GM23338 (cell line): ENCODE measurements around the gene HIVEP3. TPM values are rescaled to one million over a fixed set of nuclear protein-coding genes. Genes with fewer than 3 reads are reported as not detected.

ENCODE experiments used
- ATAC-seq: fragments of 200-7000 bp; cut with Tn5 transposase; 3 replicates; pipeline ENCODE4 v1.9.1; 2020
- DNase-seq: peaks from one replicate; pipeline ENCODE4 v3.0.0-alpha.2; 2015; ENCODE audit warnings: low spot score
- H2AFZ ChIP-seq: fragments of 200-600 bp; sonication (generic); 2 replicates; pipeline ENCODE4 v1.8.0; 2016; ENCODE audit warnings: antibody characterized with exemption, mild to moderate bottlenecking, moderate library complexity
- H3F3A ChIP-seq: fragments of 200-600 bp; sonication (generic); replicated peaks from 2 replicates; pipeline ENCODE4 v1.8.0; 2017; ENCODE audit warnings: antibody characterized with exemption, mixed run types, low read depth
- H3K27ac ChIP-seq: fragments of 200-600 bp; sonication (generic); 2 replicates; pipeline ENCODE4 v1.6.1; 2016; ENCODE audit warnings: low read depth
- H3K27me3 ChIP-seq: fragments of 200-600 bp; sonication (generic); 2 replicates; pipeline ENCODE4 v1.8.0; 2016; ENCODE audit warnings: mild to moderate bottlenecking, mixed run types, moderate library complexity; ENCODE audit not compliant: insufficient read depth
- H3K36me3 ChIP-seq: fragments of 200-600 bp; sonication (generic); 2 replicates; pipeline ENCODE4 v1.8.0; 2016; ENCODE audit warnings: mild to moderate bottlenecking; ENCODE audit not compliant: insufficient read depth
- H3K4me1 ChIP-seq: fragments of 200-600 bp; sonication (generic); 2 replicates; pipeline ENCODE4 v1.8.0; 2016; ENCODE audit warnings: mild to moderate bottlenecking, moderate library complexity; ENCODE audit not compliant: insufficient read depth
- H3K4me2 ChIP-seq: fragments of 200-600 bp; sonication (generic); 2 replicates; pipeline ENCODE4 v1.7.1; 2017; ENCODE audit warnings: mixed run types
- H3K4me3 ChIP-seq: fragments of 200-600 bp; sonication (generic); 2 replicates; pipeline ENCODE4 v1.6.1; 2016; ENCODE audit warnings: mixed run types
- H3K79me2 ChIP-seq: fragments of 200-600 bp; sonication (generic); replicated peaks from 2 replicates; pipeline ENCODE4 v1.8.0; 2017; ENCODE audit warnings: mild to moderate bottlenecking; ENCODE audit not compliant: insufficient read depth
- H3K9me2 ChIP-seq: fragments of 200-600 bp; sonication (generic); 2 replicates; pipeline ENCODE4 v1.8.0; 2017; ENCODE audit not compliant: insufficient read depth
- H4K20me1 ChIP-seq: fragments of 200-600 bp; sonication (generic); replicated peaks from 2 replicates; pipeline ENCODE4 v1.8.0; 2017; ENCODE audit warnings: mild to moderate bottlenecking; ENCODE audit not compliant: insufficient read depth
- H3K27ac Mint-ChIP-seq: 2 replicates; pipeline ENCODE4 v1.8.0; 2020; ENCODE audit warnings: inconsistent platforms, mild to moderate bottlenecking, moderate library complexity, mixed read lengths
- H3K27me3 Mint-ChIP-seq: 3 replicates; pipeline ENCODE4 v1.8.0; 2022; ENCODE audit warnings: low read depth, mild to moderate bottlenecking, moderate library complexity, mixed read lengths, inconsistent platforms; ENCODE audit not compliant: insufficient read depth, poor library complexity
- H3K36me3 Mint-ChIP-seq: 3 replicates; pipeline ENCODE4 v1.8.0; 2021; ENCODE audit warnings: low read depth, mild to moderate bottlenecking, inconsistent platforms, moderate library complexity, mixed read lengths
- H3K4me1 Mint-ChIP-seq: 3 replicates; pipeline ENCODE4 v1.8.0; 2020; ENCODE audit warnings: mild to moderate bottlenecking, inconsistent platforms, mixed read lengths
- H3K4me3 Mint-ChIP-seq: 3 replicates; pipeline ENCODE4 v1.8.0; 2021; ENCODE audit warnings: moderate library complexity, mild to moderate bottlenecking, inconsistent platforms, mixed read lengths
- H3K9me3 Mint-ChIP-seq: 3 replicates; pipeline ENCODE4 v1.8.0; 2020; ENCODE audit warnings: moderate library complexity, mild to moderate bottlenecking, inconsistent platforms, mixed read lengths
- CREB1 ChIP-seq: fragments of 250-450 bp; sonication (Bioruptor Pico); IDR thresholded peaks from 2 replicates; pipeline ENCODE4 v1.5.0; 2020; ENCODE audit warnings: low read depth, mild to moderate bottlenecking, moderate library complexity
- EZH2 ChIP-seq: fragments of 200-600 bp; sonication (generic); IDR thresholded peaks from one replicate; pipeline ENCODE4 v1.8.0; 2017; ENCODE audit warnings: antibody characterized with exemption, mild to moderate bottlenecking, low read depth; ENCODE audit not compliant: unreplicated experiment
- EZH2phosphoT487 ChIP-seq: fragments of 200-600 bp; sonication (generic); IDR thresholded peaks from one replicate; pipeline ENCODE4 v1.8.1; 2018; ENCODE audit warnings: antibody characterized with exemption; ENCODE audit not compliant: unreplicated experiment
- JUNB ChIP-seq: IDR thresholded peaks from one replicate; pipeline ENCODE4 v1.6.1; 2016; ENCODE audit warnings: antibody characterized with exemption; ENCODE audit not compliant: unreplicated experiment
- POLR2AphosphoS5 ChIP-seq: IDR thresholded peaks from 2 replicates; pipeline ENCODE4 v1.6.1; 2016; ENCODE audit warnings: antibody characterized with exemption, low read depth
- STAT1 ChIP-seq: IDR thresholded peaks from one replicate; pipeline ENCODE4 v1.6.1; 2016; ENCODE audit warnings: antibody characterized with exemption; ENCODE audit not compliant: unreplicated experiment
- ZNF114 ChIP-seq: fragments of 250-450 bp; sonication (Bioruptor Pico); IDR thresholded peaks from 2 replicates; pipeline ENCODE4 v1.5.0; 2020; ENCODE audit warnings: mild to moderate bottlenecking, moderate library complexity
- polyA plus RNA-seq: library from polyadenylated mRNA; unstranded; fragments of >200 nt; fragmentation: Nextera tagmentation; extraction: Ambion mirVana; gene quantifications from 2 replicates; pipeline ENCODE4 v1.2.1, GENCODE V29; 2016
- total RNA-seq: library from RNA; depleted of rRNA; stranded (reverse); fragments of >200 nt; shearing (Covaris generic); gene quantifications from 2 replicates; pipeline ENCODE4 v1.2.3, GENCODE V29; 2014
- TF ChIP-seq, protein P1 (sequence below): fragments of 250-450 bp; sonication (Bioruptor Pico); IDR thresholded peaks from 2 replicates; pipeline ENCODE4 v1.5.0; 2020; ENCODE audit warnings: mild to moderate bottlenecking, moderate library complexity
- TF ChIP-seq, protein P2 (sequence below), 2 experiments: fragments of 200-600 bp in 1 of 2; sonication (generic) in 1 of 2; conservative IDR thresholded peaks; 2 replicates each; pipeline versions ENCODE4 v1.5.1 to v1.6.1; 2016 to 2017; ENCODE audit warnings: antibody characterized with exemption in 2 of 2, low read depth in 2 of 2, mild to moderate bottlenecking in 2 of 2, moderate library complexity in 1 of 2

HIVEP3 gene
- total and polyA plus RNA-seq, 2 experiments from 2014 or later: 0.14 to 0.24 TPM

DNA sequence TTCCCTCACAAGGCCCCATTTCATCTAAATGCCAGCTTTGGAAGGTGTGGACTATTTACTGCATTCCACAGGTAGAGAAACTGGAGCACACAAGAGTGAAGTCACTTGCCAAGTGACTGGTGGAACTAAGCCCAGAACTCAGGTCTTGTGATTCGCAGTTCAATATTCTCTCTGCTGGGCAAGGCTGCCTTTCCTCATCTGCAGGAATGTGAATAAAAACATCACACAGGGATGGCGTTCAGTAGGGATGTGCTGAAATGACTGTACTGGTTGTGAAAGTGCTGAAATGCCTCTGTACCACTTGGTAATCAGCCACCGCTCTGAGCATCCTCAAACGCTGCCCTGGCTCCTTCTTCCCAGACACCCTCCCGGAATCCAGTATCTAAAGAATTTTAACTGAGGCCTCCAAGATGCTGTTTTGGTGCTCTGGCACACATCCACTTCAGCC lies 145.6 kb downstream of the HIVEP3 start (continued):
- TF ChIP-seq, protein P1, sequence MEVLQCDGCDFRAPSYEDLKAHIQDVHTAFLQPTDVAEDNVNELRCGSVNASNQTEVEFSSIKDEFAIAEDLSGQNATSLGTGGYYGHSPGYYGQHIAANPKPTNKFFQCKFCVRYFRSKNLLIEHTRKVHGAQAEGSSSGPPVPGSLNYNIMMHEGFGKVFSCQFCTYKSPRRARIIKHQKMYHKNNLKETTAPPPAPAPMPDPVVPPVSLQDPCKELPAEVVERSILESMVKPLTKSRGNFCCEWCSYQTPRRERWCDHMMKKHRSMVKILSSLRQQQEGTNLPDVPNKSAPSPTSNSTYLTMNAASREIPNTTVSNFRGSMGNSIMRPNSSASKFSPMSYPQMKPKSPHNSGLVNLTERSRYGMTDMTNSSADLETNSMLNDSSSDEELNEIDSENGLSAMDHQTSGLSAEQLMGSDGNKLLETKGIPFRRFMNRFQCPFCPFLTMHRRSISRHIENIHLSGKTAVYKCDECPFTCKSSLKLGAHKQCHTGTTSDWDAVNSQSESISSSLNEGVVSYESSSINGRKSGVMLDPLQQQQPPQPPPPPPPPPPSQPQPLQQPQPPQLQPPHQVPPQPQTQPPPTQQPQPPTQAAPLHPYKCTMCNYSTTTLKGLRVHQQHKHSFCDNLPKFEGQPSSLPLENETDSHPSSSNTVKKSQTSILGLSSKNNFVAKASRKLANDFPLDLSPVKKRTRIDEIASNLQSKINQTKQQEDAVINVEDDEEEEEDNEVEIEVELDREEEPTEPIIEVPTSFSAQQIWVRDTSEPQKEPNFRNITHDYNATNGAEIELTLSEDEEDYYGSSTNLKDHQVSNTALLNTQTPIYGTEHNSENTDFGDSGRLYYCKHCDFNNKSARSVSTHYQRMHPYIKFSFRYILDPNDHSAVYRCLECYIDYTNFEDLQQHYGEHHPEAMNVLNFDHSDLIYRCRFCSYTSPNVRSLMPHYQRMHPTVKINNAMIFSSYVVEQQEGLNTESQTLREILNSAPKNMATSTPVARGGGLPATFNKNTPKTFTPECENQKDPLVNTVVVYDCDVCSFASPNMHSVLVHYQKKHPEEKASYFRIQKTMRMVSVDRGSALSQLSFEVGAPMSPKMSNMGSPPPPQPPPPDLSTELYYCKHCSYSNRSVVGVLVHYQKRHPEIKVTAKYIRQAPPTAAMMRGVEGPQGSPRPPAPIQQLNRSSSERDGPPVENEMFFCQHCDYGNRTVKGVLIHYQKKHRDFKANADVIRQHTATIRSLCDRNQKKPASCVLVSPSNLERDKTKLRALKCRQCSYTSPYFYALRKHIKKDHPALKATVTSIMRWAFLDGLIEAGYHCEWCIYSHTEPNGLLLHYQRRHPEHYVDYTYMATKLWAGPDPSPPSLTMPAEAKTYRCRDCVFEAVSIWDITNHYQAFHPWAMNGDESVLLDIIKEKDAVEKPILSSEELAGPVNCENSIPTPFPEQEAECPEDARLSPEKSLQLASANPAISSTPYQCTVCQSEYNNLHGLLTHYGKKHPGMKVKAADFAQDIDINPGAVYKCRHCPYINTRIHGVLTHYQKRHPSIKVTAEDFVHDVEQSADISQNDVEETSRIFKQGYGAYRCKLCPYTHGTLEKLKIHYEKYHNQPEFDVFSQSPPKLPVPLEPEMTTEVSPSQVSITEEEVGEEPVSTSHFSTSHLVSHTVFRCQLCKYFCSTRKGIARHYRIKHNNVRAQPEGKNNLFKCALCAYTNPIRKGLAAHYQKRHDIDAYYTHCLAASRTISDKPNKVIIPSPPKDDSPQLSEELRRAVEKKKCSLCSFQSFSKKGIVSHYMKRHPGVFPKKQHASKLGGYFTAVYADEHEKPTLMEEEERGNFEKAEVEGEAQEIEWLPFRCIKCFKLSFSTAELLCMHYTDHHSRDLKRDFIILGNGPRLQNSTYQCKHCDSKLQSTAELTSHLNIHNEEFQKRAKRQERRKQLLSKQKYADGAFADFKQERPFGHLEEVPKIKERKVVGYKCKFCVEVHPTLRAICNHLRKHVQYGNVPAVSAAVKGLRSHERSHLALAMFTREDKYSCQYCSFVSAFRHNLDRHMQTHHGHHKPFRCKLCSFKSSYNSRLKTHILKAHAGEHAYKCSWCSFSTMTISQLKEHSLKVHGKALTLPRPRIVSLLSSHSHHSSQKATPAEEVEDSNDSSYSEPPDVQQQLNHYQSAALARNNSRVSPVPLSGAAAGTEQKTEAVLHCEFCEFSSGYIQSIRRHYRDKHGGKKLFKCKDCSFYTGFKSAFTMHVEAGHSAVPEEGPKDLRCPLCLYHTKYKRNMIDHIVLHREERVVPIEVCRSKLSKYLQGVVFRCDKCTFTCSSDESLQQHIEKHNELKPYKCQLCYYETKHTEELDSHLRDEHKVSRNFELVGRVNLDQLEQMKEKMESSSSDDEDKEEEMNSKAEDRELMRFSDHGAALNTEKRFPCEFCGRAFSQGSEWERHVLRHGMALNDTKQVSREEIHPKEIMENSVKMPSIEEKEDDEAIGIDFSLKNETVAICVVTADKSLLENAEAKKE: no peak

DNA sequence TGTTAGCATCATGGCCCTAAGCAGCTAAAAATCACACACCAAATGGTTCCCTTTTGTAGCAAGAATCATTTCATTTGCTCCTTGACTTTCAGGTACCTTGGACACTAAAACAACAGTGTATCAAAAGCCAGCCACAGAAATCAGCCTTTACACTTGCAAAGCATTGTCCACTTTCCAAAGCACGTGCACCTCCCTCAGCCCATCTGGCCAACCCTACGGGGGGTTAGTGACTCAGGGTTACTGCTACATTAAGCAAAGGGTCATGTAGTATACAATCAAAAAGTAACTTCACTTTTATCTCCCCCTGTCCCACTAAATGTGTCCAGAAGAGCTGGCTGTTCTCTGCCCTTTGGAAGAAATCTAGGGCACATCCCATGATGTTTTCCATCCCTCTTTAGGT lies 149.7 kb downstream of the HIVEP3 start:
- no peak overlapping the region for H3K4me2 ChIP-seq
- no peak overlapping the region for H2AFZ ChIP-seq
- H3F3A ChIP-seq: no peaks in the 10 kb centered on the region
- H3K4me1 ChIP-seq: no peaks in the 10 kb centered on the region
- no peak for ATAC-seq
- no peaks in the 10 kb centered on the region for H3K36me3 ChIP-seq
- H3K9me2 ChIP-seq: 0 out of 2 replicates have a peak, but pooled peaks cover 2% of the 10 kb centered on the region
- Mint-ChIP-seq H3K36me3 (no peaks in the 10 kb centered on the region), H3K27ac (no peak overlapping the region), H3K4me1 (peaks cover 9% of the 10 kb centered on the region), H3K9me3 (no peaks in the 10 kb centered on the region), H3K4me3 (no peak overlapping the region), H3K27me3 (no peaks in the 10 kb centered on the region)
- H3K79me2 ChIP-seq: no peaks in the 10 kb centered on the region
- H3K27me3 ChIP-seq: no peaks in the 10 kb centered on the region
- H4K20me1 ChIP-seq: no peaks in the 10 kb centered on the region
- DNase-seq: no peak
- no peak overlapping the region for H3K4me3 ChIP-seq
- no peak overlapping the region for H3K27ac ChIP-seq
- TF ChIP-seq EZH2: no peak
- no peak for TF ChIP-seq STAT1
- TF ChIP-seq POLR2AphosphoS5: no peak
- no peak for TF ChIP-seq CREB1
- no peak for TF ChIP-seq JUNB
- TF ChIP-seq ZNF114: no peak
- TF ChIP-seq, protein P2, sequence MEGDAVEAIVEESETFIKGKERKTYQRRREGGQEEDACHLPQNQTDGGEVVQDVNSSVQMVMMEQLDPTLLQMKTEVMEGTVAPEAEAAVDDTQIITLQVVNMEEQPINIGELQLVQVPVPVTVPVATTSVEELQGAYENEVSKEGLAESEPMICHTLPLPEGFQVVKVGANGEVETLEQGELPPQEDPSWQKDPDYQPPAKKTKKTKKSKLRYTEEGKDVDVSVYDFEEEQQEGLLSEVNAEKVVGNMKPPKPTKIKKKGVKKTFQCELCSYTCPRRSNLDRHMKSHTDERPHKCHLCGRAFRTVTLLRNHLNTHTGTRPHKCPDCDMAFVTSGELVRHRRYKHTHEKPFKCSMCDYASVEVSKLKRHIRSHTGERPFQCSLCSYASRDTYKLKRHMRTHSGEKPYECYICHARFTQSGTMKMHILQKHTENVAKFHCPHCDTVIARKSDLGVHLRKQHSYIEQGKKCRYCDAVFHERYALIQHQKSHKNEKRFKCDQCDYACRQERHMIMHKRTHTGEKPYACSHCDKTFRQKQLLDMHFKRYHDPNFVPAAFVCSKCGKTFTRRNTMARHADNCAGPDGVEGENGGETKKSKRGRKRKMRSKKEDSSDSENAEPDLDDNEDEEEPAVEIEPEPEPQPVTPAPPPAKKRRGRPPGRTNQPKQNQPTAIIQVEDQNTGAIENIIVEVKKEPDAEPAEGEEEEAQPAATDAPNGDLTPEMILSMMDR (conservative IDR thresholded peaks at IDR 0.05; ENCODE audit: low read depth in 2 of 2): no peak
- TF ChIP-seq, protein P1: no peak
- no peak for TF ChIP-seq EZH2phosphoT487
